BLaER1 treated with 17β-estradiol and CSF1 and Interleukin-3, amounts not matched to agents 10 nM and 100 nM (cell line): ENCODE data around the gene GGACT.
"Not testable (repeated sequence)": the region's sequence is repeated elsewhere in the genome, so short reads cannot be mapped to it uniquely, and the experiment has no call there.

Experiments
- H3K27ac ChIP-seq, 11 experiments: shearing (Covaris generic); formaldehyde crosslinking; 2 replicates each; pipeline ENCODE4 v1.8.1; 2022
- H3K27me3 ChIP-seq, 11 experiments: shearing (Covaris generic); formaldehyde crosslinking; 2 replicates each; pipeline ENCODE4 v1.8.1; 2022
- H3K36me3 ChIP-seq, 11 experiments: shearing (Covaris generic); formaldehyde crosslinking; 2 replicates each; pipeline ENCODE4 v1.8.1; 2022
- H3K4me1 ChIP-seq, 10 experiments: shearing (Covaris generic); formaldehyde crosslinking; 2 replicates each; pipeline ENCODE4 v1.8.1; 2022
- H3K4me2 ChIP-seq, 11 experiments: shearing (Covaris generic); formaldehyde crosslinking; 2 replicates each; pipeline ENCODE4 v1.8.1; 2022
- H3K4me3 ChIP-seq, 10 experiments: shearing (Covaris generic); formaldehyde crosslinking; 2 replicates each; pipeline ENCODE4 v1.8.1; 2022
- H3K9ac ChIP-seq, 11 experiments: shearing (Covaris generic); formaldehyde crosslinking; 2 replicates each; pipeline ENCODE4 v1.8.1; 2022
- H3K9me3 ChIP-seq, 11 experiments: shearing (Covaris generic); formaldehyde crosslinking; replicated peaks in 1 of 11; 2 replicates each; pipeline ENCODE4 v1.8.1; 2022
- H4K20me1 ChIP-seq, 11 experiments: shearing (Covaris generic); formaldehyde crosslinking; 2 replicates each; pipeline ENCODE4 v1.8.1; 2022
- Cebpa-rat ChIP-seq, 11 experiments: shearing (Covaris generic); IDR thresholded peaks; 2 replicates each; pipeline ENCODE4 v1.8.1; 2022

GGACT gene

DNA sequence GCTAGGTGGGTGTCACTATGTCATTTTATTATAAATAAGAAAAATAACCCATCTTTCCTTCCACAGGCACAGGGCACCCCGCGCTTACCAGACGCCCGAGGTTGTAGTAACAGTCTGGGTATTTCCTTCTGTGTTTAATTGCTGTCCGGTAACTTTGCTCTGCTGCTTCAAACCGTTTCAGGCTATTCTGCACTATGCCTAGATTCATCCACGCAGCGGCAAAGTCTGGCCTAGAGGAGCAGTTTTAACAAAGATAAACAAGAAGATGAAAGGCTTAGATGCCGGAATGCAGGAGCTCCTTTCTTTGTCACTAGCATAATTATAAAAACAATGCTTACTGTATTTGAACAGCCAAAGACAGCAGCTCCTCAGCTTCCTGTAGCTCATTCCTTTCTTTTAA lies 36.9 kb upstream of the GGACT start:
- H3K27ac ChIP-seq: no peak overlapping the region
- no peak for TF ChIP-seq Cebpa-rat (IDR thresholded peaks at IDR 0.05)
- no peaks in the 10 kb centered on the region for H3K27me3 ChIP-seq
- H3K36me3 ChIP-seq: peaks cover 74 to 100% (median 99%) of the 10 kb centered on the region in 11 experiments
- H3K4me3 ChIP-seq: no peak overlapping the region
- no peaks in the 10 kb centered on the region for H4K20me1 ChIP-seq
- H3K4me1 ChIP-seq: no peaks in the 10 kb centered on the region
- no peak overlapping the region for H3K9ac ChIP-seq
- H3K9me3 ChIP-seq: peaks cover 13 to 42% (median 38%) of the 10 kb centered on the region in 11 experiments; a peak in 20 of 22 replicates
- no peak overlapping the region for H3K4me2 ChIP-seq

DNA sequence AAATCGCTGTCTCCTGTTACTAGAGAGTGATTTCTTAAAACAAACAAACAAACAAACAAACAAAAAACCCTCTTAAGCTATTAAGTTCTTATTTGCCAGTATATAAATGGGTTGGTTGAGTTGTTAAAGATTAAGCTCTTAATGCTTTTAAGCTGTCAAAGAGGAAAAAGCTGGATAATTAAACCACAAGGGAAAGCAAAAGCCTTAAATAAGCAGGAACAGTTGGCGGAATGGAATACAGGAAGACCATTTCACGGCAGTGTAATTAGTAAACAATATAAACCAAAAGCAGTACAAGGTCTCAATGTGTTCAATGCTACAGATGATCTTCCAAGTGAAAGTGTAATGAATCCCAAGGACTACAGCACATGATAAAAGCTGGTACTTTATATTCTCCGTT lies 32.2 kb upstream of the GGACT start:
- peaks cover 40 to 79% (median 67%) of the 10 kb centered on the region in 11 experiments for H3K36me3 ChIP-seq
- H3K4me1 ChIP-seq: no peaks in the 10 kb centered on the region
- H3K4me2 ChIP-seq: no peak overlapping the region
- peaks cover 22 to 75% (median 64%) of the 10 kb centered on the region in 11 experiments for H3K9me3 ChIP-seq
- no peaks in the 10 kb centered on the region for H4K20me1 ChIP-seq
- no peak for TF ChIP-seq Cebpa-rat (IDR thresholded peaks at IDR 0.05)
- no peak overlapping the region for H3K4me3 ChIP-seq
- H3K27me3 ChIP-seq: no peaks in the 10 kb centered on the region
- no peak overlapping the region for H3K9ac ChIP-seq
- no peak overlapping the region for H3K27ac ChIP-seq

DNA sequence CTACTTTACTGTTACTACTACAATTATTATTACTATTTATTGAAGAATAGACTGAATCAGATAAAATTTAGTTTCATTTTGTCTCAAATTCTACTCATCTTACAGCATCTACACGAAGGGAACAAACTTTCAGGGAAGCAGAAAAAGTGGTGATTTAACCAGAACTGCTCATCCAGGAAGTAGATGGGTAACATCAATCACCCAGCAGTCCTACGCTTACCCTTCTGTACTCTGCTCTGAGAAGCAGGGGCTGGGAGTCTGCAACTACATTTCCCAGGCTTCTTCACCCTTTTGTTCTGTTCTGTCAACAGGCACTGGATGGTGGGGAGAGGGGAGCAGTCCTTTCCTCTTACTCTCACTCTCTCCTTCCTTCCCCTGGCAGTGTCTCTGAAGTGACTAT lies 31.4 kb upstream of the GGACT start:
- H3K4me2 ChIP-seq: no peak overlapping the region
- no peak overlapping the region for H3K4me3 ChIP-seq
- H3K9me3 ChIP-seq: peaks cover 22 to 75% (median 64%) of the 10 kb centered on the region in 11 experiments
- H3K9ac ChIP-seq: no peak overlapping the region
- no peaks in the 10 kb centered on the region for H3K4me1 ChIP-seq
- no peaks in the 10 kb centered on the region for H3K27me3 ChIP-seq
- no peak for TF ChIP-seq Cebpa-rat (IDR thresholded peaks at IDR 0.05)
- H3K27ac ChIP-seq: no peak overlapping the region
- peaks cover 32 to 71% (median 58%) of the 10 kb centered on the region in 11 experiments for H3K36me3 ChIP-seq
- H4K20me1 ChIP-seq: no peaks in the 10 kb centered on the region

DNA sequence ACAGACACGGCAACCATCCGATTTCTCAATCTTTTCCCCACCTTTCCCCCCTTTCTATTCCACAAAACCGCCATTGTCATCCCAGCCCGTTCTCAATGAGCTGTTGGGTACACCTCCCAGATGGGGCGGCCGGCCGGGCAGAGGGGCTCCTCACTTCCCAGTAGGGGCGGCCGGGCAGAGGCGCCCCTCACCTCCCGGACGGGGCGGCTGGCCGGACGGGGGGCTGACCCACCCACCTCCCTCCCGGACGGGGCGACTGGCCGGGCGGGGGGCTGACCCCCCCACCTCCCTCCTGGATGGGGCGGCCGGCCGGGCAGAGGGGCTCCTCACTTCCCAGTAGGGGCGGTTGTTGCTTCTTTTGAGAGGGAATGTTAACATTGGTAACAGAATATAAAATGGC lies 30.3 kb upstream of the GGACT start:
- not testable (repeated sequence) for H3K9ac ChIP-seq, H3K4me2 ChIP-seq, H3K27me3 ChIP-seq, H4K20me1 ChIP-seq, H3K27ac ChIP-seq, H3K4me1 ChIP-seq, H3K4me3 ChIP-seq
- H3K9me3 ChIP-seq: peaks cover 22 to 68% (median 60%) of the 10 kb centered on the region in 11 experiments
- peaks cover 22 to 60% (median 48%) of the 10 kb centered on the region in 11 experiments for H3K36me3 ChIP-seq

DNA sequence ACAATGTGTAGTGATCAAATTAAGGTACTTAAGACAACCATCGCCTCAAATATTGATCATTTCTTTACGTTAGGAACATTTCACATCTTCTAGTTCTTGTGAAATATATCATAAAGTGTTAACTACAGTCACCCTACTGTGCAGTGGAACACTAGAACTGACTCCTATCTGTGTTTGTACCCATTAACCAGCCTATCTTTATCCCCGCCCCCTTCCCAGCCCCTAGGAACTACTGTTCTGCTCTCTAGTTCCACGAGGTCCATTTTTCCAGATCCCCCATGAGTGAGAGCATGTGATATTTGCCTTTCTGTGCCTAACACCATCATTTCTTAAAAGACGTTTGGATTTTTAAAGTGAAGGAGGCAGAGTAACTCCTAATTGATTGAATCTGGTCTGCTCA lies 24.4 kb upstream of the GGACT start:
- Histone ChIP-seq H3K27me3 (no peaks in the 10 kb centered on the region), H3K36me3 (peaks cover 0 to 60% (median 31%) of the 10 kb centered on the region in 11 experiments; a peak in 15 of 22 replicates), H3K4me2 (no peak overlapping the region), H4K20me1 (no peaks in the 10 kb centered on the region), H3K9ac (no peak overlapping the region), H3K27ac (no peak overlapping the region), H3K4me1 (peaks cover 11 to 46% (median 21%) of the 10 kb centered on the region in 10 experiments; a peak in 19 of 20 replicates), H3K4me3 (no peak overlapping the region), H3K9me3 (peaks cover 0 to 15% (median 12%) of the 10 kb centered on the region in 11 experiments; a peak in 19 of 22 replicates)
- no peak for TF ChIP-seq Cebpa-rat (IDR thresholded peaks at IDR 0.05)

DNA sequence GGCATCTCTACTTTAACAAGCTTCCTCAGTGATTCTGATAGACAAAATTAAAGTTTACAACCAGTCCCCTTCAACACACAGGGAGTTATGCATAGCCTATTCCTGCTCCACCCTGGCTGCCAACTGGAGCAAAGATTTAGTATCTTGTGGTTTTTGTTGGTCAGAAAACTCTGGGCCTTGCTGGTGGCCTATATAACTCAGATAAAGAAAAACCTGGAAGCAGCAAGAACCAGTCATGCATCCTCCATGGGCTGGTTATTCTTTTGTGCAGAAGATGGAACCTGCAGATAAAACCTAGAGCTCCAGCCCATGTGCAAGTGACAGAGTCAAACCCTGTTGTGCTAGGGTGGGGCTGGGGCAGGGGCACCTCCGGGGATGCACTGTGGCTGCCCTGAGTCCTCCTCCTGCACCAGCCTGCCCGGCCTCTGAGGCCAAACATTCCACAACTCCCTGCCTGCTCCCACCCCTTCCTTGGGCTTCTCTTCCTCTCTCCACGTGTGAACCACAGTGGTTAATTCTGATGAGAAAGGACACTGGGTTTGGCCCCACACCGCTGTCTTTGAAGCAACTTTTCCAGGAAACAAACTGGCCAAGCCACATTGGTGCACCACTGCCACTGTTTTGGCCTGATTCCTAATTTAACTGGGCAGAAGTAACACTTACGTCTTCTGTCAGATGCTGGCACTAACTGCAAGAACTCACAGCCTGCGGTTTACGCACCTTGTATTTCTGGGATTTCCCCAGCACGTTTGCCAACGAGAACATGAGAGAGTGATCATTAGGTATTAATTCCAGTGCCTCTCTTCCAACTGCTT lies 23.3 kb upstream of the GGACT start:
- Histone ChIP-seq H3K27me3 (no peaks in the 10 kb centered on the region), H3K9ac (no peak overlapping the region), H3K4me3 (no peak overlapping the region)

DNA sequence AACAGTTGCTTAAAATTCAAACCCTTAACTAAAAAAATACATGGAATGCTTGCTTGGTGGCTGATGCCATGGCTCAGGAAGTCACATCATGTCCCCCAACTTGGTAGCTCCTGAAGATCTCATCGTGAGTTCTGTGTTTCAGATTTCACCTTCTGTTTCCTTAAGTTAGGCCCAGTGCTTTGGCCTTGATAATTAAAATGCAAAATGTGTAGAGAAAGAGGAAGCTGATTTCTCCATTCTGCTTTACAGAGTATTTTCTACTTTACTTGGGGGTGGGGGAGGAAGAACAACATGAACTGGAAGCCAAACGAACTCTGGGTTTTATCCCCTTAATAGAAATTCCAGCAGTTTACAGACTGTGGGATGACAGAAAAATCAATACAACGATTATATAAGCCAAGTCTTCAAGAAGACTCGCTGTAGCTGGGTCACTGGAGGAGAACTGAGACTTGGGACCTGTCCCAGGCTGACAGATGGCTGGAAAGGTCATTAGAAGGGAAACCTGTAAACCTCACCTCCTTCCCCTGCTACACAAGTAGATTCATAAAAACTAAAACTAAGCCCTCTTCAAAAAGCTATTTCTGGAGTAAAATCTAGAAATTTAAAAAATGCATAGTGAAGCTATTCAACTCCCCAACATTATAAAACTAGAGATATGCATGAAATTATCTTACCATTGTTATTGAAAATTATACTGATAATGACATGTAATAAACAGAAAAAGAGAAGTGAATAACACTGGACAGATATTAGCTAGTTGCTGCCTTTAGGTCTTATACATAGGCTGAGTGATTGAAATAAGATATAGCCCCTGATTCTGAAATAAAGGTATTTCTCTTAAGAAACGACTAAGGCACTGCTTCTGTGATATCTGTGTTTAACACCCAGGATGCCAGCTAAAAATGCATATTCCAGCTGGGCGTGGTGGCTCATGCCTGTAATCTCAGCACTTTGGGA lies 22.1 kb upstream of the GGACT start:
- H3K27me3 ChIP-seq: no peaks in the 10 kb centered on the region

More for the DNA sequence above, 23.3 kb upstream of the GGACT start:
- H3K27ac ChIP-seq: no peak overlapping the region
- peaks cover 0 to 4% (median under 1%) of the 10 kb centered on the region in 11 experiments; a peak in 6 of 22 replicates for H3K9me3 ChIP-seq
- H3K36me3 ChIP-seq: peaks cover 0 to 63% (median 33%) of the 10 kb centered on the region in 11 experiments; a peak in 16 of 22 replicates
- no peak for TF ChIP-seq Cebpa-rat (IDR thresholded peaks at IDR 0.05)
- H3K4me2 ChIP-seq: peak overlapping the region in 2 of 11 experiments; percentile 56 to 90; a peak in 4 of 22 replicates
- H4K20me1 ChIP-seq: no peaks in the 10 kb centered on the region
- peaks cover 11 to 52% (median 21%) of the 10 kb centered on the region in 10 experiments; a peak in 19 of 20 replicates for H3K4me1 ChIP-seq

DNA sequence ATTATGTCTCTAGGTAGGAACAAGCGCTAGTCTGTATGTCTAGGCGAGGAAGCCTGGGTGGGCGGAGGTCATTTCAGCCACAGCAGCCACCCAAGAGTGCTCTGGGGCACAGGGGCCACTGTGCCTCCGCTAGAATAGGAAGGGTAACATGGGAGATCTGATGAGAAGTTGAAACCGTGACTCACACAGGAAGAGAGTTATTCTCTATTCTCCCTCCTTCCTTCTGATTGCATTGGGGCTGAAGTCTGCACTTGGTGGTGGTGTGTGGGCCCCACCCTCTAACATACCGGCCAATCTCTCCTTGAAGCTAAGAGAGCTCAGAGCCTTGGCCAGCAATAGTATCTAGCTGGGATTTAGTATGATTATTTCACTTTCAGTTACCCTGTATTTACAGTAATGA lies 20.3 kb upstream of the GGACT start:
- Histone ChIP-seq H3K27ac (peak overlapping the region in 3 of 11 experiments; percentile 23 to 46 (median 44); a peak in 5 of 22 replicates), H3K4me2 (peak overlapping the region in 6 of 11 experiments; percentile 8 to 90 (median 66); a peak in 11 of 22 replicates), H3K9ac (no peak overlapping the region), H3K36me3 (peaks cover 0 to 88% (median 54%) of the 10 kb centered on the region in 11 experiments; a peak in 17 of 22 replicates), H3K9me3 (no peaks in the 10 kb centered on the region), H3K27me3 (no peaks in the 10 kb centered on the region), H3K4me1 (peaks cover 11 to 77% (median 21%) of the 10 kb centered on the region in 10 experiments; a peak in 19 of 20 replicates), H4K20me1 (no peaks in the 10 kb centered on the region), H3K4me3 (no peak overlapping the region)
- TF ChIP-seq Cebpa-rat (IDR thresholded peaks at IDR 0.05): no peak

More for the DNA sequence above, 22.1 kb upstream of the GGACT start:
- no peak for TF ChIP-seq Cebpa-rat (IDR thresholded peaks at IDR 0.05)
- Histone ChIP-seq H3K36me3 (peaks cover 0 to 75% (median 44%) of the 10 kb centered on the region in 11 experiments; a peak in 17 of 22 replicates), H3K4me2 (peak overlapping the region in 9 of 11 experiments; percentile 0 to 90 (median 50); a peak in 14 of 22 replicates), H3K4me3 (no peak overlapping the region), H3K4me1 (peaks cover 11 to 64% (median 21%) of the 10 kb centered on the region in 10 experiments; a peak in 19 of 20 replicates), H3K9me3 (no peaks in the 10 kb centered on the region), H3K27ac (peak overlapping the region in 6 of 11 experiments; percentile 17 to 65 (median 50); a peak in 10 of 22 replicates), H4K20me1 (no peaks in the 10 kb centered on the region), H3K9ac (peak overlapping the region in 4 of 11 experiments; percentile 22 to 34 (median 28); a peak in 5 of 22 replicates)
